OCI-LY3 (cell line): ENCODE measurements around the gene CNTLN.

Experiments
- H2AFZ ChIP-seq: fragments of 200-600, 300-600 bp; shearing (Covaris generic); 2 replicates; pipeline ENCODE4 v1.6.0; 2014; ENCODE audit warnings: antibody characterized with exemption, low read depth, low read length
- H3K27ac ChIP-seq: fragments of 200-600, 300-600 bp; sonication (generic); 2 replicates; pipeline ENCODE4 v1.5.1; 2014; ENCODE audit warnings: mild to moderate bottlenecking, low read length, moderate library complexity, mixed read lengths
- H3K27me3 ChIP-seq: fragments of 200-600, 300-600 bp; sonication (generic); 2 replicates; pipeline ENCODE4 v1.6.1; 2014; ENCODE audit warnings: low read depth, low read length, mixed read lengths
- H3K36me3 ChIP-seq: fragments of 200-600, 300-600 bp; sonication (generic); replicated peaks from 2 replicates; pipeline ENCODE3; 2014; ENCODE audit warnings: low read depth, low read length, mixed read lengths
- H3K4me1 ChIP-seq: fragments of 300-600, 200-600 bp; sonication (generic); 2 replicates; pipeline ENCODE4 v1.6.1; 2014; ENCODE audit warnings: low read length, mixed read lengths
- H3K4me2 ChIP-seq: fragments of 200-600, 300-600 bp; sonication (generic); 2 replicates; pipeline ENCODE4 v1.6.1; 2014; ENCODE audit warnings: low read length, mixed read lengths
- H3K4me3 ChIP-seq: fragments of 300-600, 200-600 bp; sonication (generic); 2 replicates; pipeline ENCODE4 v1.5.1; 2014; ENCODE audit warnings: antibody characterized with exemption, mild to moderate bottlenecking, low read length, moderate library complexity
- H3K79me2 ChIP-seq: fragments of 300-600, 200-600 bp; shearing (Covaris generic); 2 replicates; pipeline ENCODE4 v1.6.1; 2014; ENCODE audit warnings: mild to moderate bottlenecking, low read length, mixed read lengths
- H3K9ac ChIP-seq: fragments of 300-600, 200-600 bp; shearing (Covaris generic); 2 replicates; pipeline ENCODE4 v1.6.0; 2014; ENCODE audit warnings: mild to moderate bottlenecking, low read length, moderate library complexity
- H3K9me3 ChIP-seq: fragments of 200-600, 300-600 bp; shearing (Covaris generic); 2 replicates; pipeline ENCODE4 v1.6.1; 2014; ENCODE audit warnings: low read length, mixed read lengths; ENCODE audit not compliant: insufficient read depth
- H4K20me1 ChIP-seq: fragments of 200-600, 300-600 bp; sonication (generic); 2 replicates; pipeline ENCODE4 v1.6.1; 2016; ENCODE audit warnings: low read length, mixed read lengths; ENCODE audit not compliant: insufficient read depth
- CTCF ChIP-seq: fragments of 200-600, 300-600 bp; sonication (generic); IDR thresholded peaks from 2 replicates; pipeline ENCODE4 v1.5.1; 2014; ENCODE audit warnings: antibody characterized with exemption, low read length, low read depth
- EZH2phosphoT487 ChIP-seq: fragments of 200-600 bp; shearing (Covaris generic); IDR thresholded peaks from 2 replicates; pipeline ENCODE4 v1.6.1; 2018; ENCODE audit warnings: antibody characterized with exemption, mixed run types, low read depth

CNTLN gene

GRCh38 chr9:17219261-17219660, 84.4 kb downstream of the CNTLN start:
- H3K79me2 ChIP-seq, result no peaks in the 10 kb centered on the region
- no peak overlapping the region for H2AFZ ChIP-seq
- no peak overlapping the region for H3K4me3 ChIP-seq
- TF ChIP-seq CTCF, result no peak
- TF ChIP-seq EZH2phosphoT487, result no peak
- H3K4me2 ChIP-seq, result no peak overlapping the region
- no peak overlapping the region for H3K9ac ChIP-seq
- no peaks in the 10 kb centered on the region for H3K4me1 ChIP-seq
- no peak overlapping the region for H3K27ac ChIP-seq
- H3K9me3 ChIP-seq, result no peaks in the 10 kb centered on the region
- H3K36me3 ChIP-seq, result no peaks in the 10 kb centered on the region
- no peaks in the 10 kb centered on the region for H3K27me3 ChIP-seq
- H4K20me1 ChIP-seq, result no peaks in the 10 kb centered on the region

DNA sequence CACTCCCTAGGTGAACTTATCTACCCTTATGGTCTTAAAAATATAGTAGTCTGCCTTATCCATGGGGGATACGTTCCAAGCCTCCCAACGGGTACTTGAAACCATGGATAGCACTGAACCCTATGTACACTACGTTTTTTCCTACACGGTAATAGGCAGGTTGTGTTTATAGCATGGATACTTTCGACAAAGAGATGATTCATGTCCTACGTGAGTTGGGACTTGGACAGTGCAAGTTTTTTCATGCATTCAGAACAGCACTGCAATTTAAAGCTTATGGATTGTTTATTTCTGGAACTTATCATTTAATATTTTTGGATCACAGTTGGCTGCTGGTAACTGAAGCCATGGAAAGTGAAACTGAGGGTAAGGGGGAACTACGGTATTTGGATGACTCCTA, 88.1 kb downstream of the CNTLN start:
- H3K4me3 ChIP-seq, result no peak overlapping the region

DNA sequence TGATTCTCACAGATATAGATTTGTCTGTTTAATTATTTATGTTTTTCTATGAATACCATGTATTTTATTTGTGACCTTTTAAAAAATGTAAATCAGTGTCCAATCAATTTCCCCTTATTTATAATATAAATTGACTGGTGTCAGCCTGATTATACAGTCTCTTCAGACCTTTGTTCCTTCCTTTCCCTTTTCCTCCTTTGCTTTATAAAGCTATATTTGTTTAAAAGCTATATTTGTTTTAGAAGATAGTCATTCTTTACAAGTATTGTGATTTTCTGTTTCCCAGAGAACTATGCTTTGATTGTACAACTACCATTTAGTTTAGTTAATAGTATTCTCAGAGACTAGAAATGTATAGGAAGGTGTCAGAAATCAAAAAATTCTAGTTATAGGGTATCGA, 90.6 kb downstream of the CNTLN start:
- Histone ChIP-seq H3K4me1 (no peaks in the 10 kb centered on the region), H2AFZ (no peak overlapping the region), H3K79me2 (no peaks in the 10 kb centered on the region), H3K4me3 (no peak overlapping the region), H3K27ac (no peak overlapping the region), H3K36me3 (no peaks in the 10 kb centered on the region), H3K9me3 (no peaks in the 10 kb centered on the region), H3K27me3 (no peaks in the 10 kb centered on the region), H3K9ac (no peak overlapping the region), H3K4me2 (no peak overlapping the region), H4K20me1 (no peaks in the 10 kb centered on the region)
- no peak for TF ChIP-seq CTCF
- no peak for TF ChIP-seq EZH2phosphoT487

More for the DNA sequence above, 88.1 kb downstream of the CNTLN start:
- H4K20me1 ChIP-seq, result no peaks in the 10 kb centered on the region
- no peak overlapping the region for H3K4me2 ChIP-seq
- no peaks in the 10 kb centered on the region for H3K36me3 ChIP-seq
- H3K79me2 ChIP-seq, result no peaks in the 10 kb centered on the region
- H2AFZ ChIP-seq, result no peak overlapping the region
- H3K27ac ChIP-seq, result no peak overlapping the region
- no peak for TF ChIP-seq CTCF
- TF ChIP-seq EZH2phosphoT487, result no peak
- no peaks in the 10 kb centered on the region for H3K9me3 ChIP-seq
- no peak overlapping the region for H3K9ac ChIP-seq
- no peaks in the 10 kb centered on the region for H3K27me3 ChIP-seq
- H3K4me1 ChIP-seq, result no peaks in the 10 kb centered on the region

DNA sequence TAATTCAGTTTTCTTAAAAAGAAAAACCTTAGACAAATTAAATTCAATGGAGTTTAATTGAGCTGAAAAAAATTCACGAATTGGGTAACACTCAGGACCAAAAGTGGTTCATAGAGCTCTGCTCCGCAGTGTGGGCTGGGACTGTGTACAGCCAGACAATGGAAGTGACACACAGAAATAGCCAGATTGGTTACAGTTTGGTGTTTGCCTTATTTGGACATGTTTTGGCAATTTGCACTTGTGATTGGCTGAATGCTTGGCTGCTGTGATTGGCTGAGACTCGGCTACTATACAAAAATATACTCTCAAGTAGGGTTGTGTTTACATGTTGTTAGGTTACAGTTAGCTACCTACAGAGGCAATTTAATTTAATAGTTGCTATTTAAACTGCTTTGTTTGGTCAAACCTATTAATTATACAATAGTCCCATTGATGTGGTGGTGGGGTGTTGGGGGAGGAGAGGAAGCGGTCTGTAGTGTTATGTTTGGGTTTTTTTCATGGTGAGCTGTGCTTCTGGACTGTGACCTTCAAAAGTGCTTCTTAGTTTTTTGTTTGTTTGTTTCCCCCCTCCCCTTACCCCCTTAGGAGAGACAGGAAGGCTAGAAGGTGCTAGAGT, 95.2 kb downstream of the CNTLN start:
- Histone ChIP-seq H3K4me2 (no peak overlapping the region), H2AFZ (no peak overlapping the region), H3K9me3 (no peaks in the 10 kb centered on the region), H3K79me2 (no peaks in the 10 kb centered on the region), H3K36me3 (no peaks in the 10 kb centered on the region), H3K4me1 (no peaks in the 10 kb centered on the region), H3K9ac (no peak overlapping the region), H4K20me1 (no peaks in the 10 kb centered on the region), H3K4me3 (no peak overlapping the region), H3K27me3 (no peaks in the 10 kb centered on the region), H3K27ac (no peak overlapping the region)
- TF ChIP-seq CTCF (no peak), EZH2phosphoT487 (no peak)
